SK-N-SH treated with all-trans-retinoic acid at 6 μM for 48 hours (cell line): ENCODE measurements around the gene SKI.
"Not testable (repeated sequence)": the region's sequence is repeated elsewhere in the genome, so short reads cannot be mapped to it uniquely, and the experiment has no call there.

ENCODE experiments used
- ATAC-seq: fragments of 200-7000 bp; cut with Tn5 transposase; 3 replicates; pipeline ENCODE4 v1.9.1; 2020; ENCODE audit warnings: mild to moderate bottlenecking, moderate library complexity
- ARNTL ChIP-seq: fragments of 450-650 bp; formaldehyde crosslinking; IDR thresholded peaks from 2 replicates; pipeline ENCODE4 v1.5.0; 2020; ENCODE audit warnings: low read depth, mild to moderate bottlenecking, moderate library complexity, borderline replicate concordance
- BACH2 ChIP-seq: fragments of 250-450 bp; sonication (Bioruptor Pico); IDR thresholded peaks from 2 replicates; pipeline ENCODE4 v1.9.0; 2021; ENCODE audit warnings: mild to moderate bottlenecking, borderline replicate concordance
- CREB5 ChIP-seq: fragments of 250-450 bp; sonication (Bioruptor Pico); IDR thresholded peaks from 2 replicates; pipeline ENCODE4 v1.5.1; 2020; ENCODE audit warnings: low read depth, mild to moderate bottlenecking, moderate library complexity
- CSDC2 ChIP-seq: fragments of 250-450 bp; sonication (Bioruptor Pico); IDR thresholded peaks from 2 replicates; pipeline ENCODE4 v1.5.0; 2020; ENCODE audit warnings: mild to moderate bottlenecking, moderate library complexity
- ESRRG ChIP-seq: fragments of 250-450 bp; sonication (Bioruptor Pico); IDR thresholded peaks from 2 replicates; pipeline ENCODE4 v1.6.1; 2021; ENCODE audit warnings: mild to moderate bottlenecking
- GLIS3 ChIP-seq: fragments of 250-450 bp; sonication (Bioruptor Pico); IDR thresholded peaks from 2 replicates; pipeline ENCODE4 v1.5.0; 2020; ENCODE audit warnings: mild to moderate bottlenecking, moderate library complexity
- ISL1 ChIP-seq: fragments of 250-450 bp; sonication (Bioruptor Pico); IDR thresholded peaks from 2 replicates; pipeline ENCODE4 v2.1.2; 2022; ENCODE audit warnings: mild to moderate bottlenecking, moderate library complexity
- OSR1 ChIP-seq: fragments of 250-450 bp; sonication (Bioruptor Pico); IDR thresholded peaks from 2 replicates; pipeline ENCODE4 v1.8.0; 2022; ENCODE audit warnings: moderate library complexity, mild to moderate bottlenecking, inconsistent platforms
- POU6F1 ChIP-seq: fragments of 250-450 bp; sonication (Bioruptor Pico); IDR thresholded peaks from 2 replicates; pipeline ENCODE4 v1.8.0; 2021; ENCODE audit warnings: low read depth, mild to moderate bottlenecking, moderate library complexity, borderline replicate concordance
- PPARA ChIP-seq: fragments of 250-450 bp; sonication (Bioruptor Pico); IDR thresholded peaks from 2 replicates; pipeline ENCODE4 v1.5.0; 2020; ENCODE audit warnings: mild to moderate bottlenecking, borderline replicate concordance
- RARB ChIP-seq: fragments of 250-450 bp; sonication (Bioruptor Pico); IDR thresholded peaks from 2 replicates; pipeline ENCODE4 v1.8.0; 2021; ENCODE audit warnings: mild to moderate bottlenecking, moderate library complexity
- SNAI2 ChIP-seq: fragments of 250-450 bp; sonication (Bioruptor Pico); IDR thresholded peaks from 2 replicates; pipeline ENCODE4 v1.5.0; 2020; ENCODE audit warnings: mild to moderate bottlenecking, moderate library complexity
- TCF4 ChIP-seq: fragments of 250-450 bp; sonication (Bioruptor Pico); IDR thresholded peaks from 2 replicates; pipeline ENCODE4 v1.8.0; 2021; ENCODE audit warnings: mild to moderate bottlenecking, moderate library complexity, borderline replicate concordance
- TOX ChIP-seq: fragments of 250-450 bp; sonication (Bioruptor Pico); IDR thresholded peaks from 2 replicates; pipeline ENCODE4 v1.8.0; 2021; ENCODE audit warnings: mild to moderate bottlenecking, moderate library complexity, borderline replicate concordance
- ZFP3 ChIP-seq: fragments of 250-450 bp; sonication (Bioruptor Pico); IDR thresholded peaks from 2 replicates; pipeline ENCODE4 v1.5.0; 2020; ENCODE audit warnings: mild to moderate bottlenecking, moderate library complexity
- ZNF565 ChIP-seq: fragments of 450-650 bp; formaldehyde crosslinking; conservative IDR thresholded peaks from 2 replicates; pipeline ENCODE4 v1.5.0; 2020; ENCODE audit warnings: low read depth, mild to moderate bottlenecking, moderate library complexity
- ZNF70 ChIP-seq: fragments of 450-650 bp; formaldehyde crosslinking; IDR thresholded peaks from 2 replicates; pipeline ENCODE4 v1.5.0; 2020; ENCODE audit warnings: mild to moderate bottlenecking, moderate library complexity
- ZNF8 ChIP-seq: fragments of 450-650 bp; formaldehyde crosslinking; IDR thresholded peaks from 2 replicates; pipeline ENCODE4 v1.5.0; 2020; ENCODE audit warnings: mild to moderate bottlenecking, moderate library complexity
- TF ChIP-seq, protein P1 (sequence below): fragments of 250-450 bp; sonication (Bioruptor Pico); IDR thresholded peaks from 2 replicates; pipeline ENCODE4 v1.5.1; 2021; ENCODE audit warnings: mild to moderate bottlenecking, moderate library complexity
- TF ChIP-seq, protein P2 (sequence below): fragments of 250-450 bp; sonication (Bioruptor Pico); IDR thresholded peaks from 2 replicates; pipeline ENCODE4 v1.8.0; 2020; ENCODE audit warnings: mild to moderate bottlenecking, moderate library complexity, borderline replicate concordance
- TF ChIP-seq, protein P3 (sequence below): fragments of 250-450 bp; sonication (Bioruptor Pico); IDR thresholded peaks from 2 replicates; pipeline ENCODE4 v1.5.0; 2020; ENCODE audit warnings: mild to moderate bottlenecking, moderate library complexity

SKI gene

DNA sequence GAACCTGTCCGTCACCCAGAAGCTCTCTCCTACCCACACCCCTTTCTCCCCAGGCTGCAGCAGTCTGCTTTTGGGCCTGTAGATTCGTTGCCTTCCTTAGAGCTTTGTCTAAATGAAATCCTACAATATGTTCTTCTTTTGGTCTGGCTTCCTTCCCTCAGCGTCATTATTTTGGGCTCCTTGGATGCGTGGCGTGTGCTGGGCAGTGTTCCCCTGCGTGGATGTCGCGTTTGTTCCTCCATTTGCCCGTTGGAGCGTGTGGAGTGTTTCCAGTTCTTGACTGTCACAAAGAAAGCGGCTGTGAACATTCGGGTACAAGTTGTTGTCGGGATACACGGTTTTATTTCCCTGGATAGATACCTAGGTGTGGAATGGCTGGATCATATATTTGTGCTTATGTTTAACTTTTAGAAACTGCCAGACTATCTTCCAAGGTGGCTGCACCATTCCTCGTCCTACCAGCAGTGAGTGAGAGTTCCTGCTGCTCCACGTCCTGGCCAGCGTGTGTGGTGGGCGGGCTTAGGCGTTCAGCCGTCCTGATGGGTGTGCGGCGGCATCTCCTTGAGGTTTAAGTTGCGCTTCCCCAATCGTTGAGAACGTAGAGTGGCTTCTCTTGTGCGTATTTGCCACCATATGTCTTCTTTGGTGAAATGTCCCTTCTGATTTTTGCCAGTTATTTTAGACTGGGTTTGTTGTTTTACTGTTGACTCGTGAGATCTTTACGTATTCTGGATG, 31.7 kb downstream of the SKI start:
- ATAC-seq, result no peak
- TF ChIP-seq SNAI2 (CRISPR knock-in tag), result no peak
- no peak for TF ChIP-seq TOX (CRISPR knock-in tag)
- TF ChIP-seq CSDC2, result no peak
- no peak for TF ChIP-seq ZNF8 (CRISPR knock-in tag)
- no peak for TF ChIP-seq OSR1 (CRISPR knock-in tag)
- TF ChIP-seq, protein P1, sequence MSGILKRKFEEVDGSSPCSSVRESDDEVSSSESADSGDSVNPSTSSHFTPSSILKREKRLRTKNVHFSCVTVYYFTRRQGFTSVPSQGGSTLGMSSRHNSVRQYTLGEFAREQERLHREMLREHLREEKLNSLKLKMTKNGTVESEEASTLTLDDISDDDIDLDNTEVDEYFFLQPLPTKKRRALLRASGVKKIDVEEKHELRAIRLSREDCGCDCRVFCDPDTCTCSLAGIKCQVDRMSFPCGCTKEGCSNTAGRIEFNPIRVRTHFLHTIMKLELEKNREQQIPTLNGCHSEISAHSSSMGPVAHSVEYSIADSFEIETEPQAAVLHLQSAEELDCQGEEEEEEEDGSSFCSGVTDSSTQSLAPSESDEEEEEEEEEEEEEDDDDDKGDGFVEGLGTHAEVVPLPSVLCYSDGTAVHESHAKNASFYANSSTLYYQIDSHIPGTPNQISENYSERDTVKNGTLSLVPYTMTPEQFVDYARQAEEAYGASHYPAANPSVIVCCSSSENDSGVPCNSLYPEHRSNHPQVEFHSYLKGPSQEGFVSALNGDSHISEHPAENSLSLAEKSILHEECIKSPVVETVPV (CRISPR knock-in tag), result no peak
- no peak for TF ChIP-seq ZNF70 (CRISPR knock-in tag)
- TF ChIP-seq CREB5 (CRISPR knock-in tag), result no peak
- TF ChIP-seq, protein P2, sequence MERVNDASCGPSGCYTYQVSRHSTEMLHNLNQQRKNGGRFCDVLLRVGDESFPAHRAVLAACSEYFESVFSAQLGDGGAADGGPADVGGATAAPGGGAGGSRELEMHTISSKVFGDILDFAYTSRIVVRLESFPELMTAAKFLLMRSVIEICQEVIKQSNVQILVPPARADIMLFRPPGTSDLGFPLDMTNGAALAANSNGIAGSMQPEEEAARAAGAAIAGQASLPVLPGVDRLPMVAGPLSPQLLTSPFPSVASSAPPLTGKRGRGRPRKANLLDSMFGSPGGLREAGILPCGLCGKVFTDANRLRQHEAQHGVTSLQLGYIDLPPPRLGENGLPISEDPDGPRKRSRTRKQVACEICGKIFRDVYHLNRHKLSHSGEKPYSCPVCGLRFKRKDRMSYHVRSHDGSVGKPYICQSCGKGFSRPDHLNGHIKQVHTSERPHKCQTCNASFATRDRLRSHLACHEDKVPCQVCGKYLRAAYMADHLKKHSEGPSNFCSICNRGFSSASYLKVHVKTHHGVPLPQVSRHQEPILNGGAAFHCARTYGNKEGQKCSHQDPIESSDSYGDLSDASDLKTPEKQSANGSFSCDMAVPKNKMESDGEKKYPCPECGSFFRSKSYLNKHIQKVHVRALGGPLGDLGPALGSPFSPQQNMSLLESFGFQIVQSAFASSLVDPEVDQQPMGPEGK, result no peak
- TF ChIP-seq BACH2 (CRISPR knock-in tag), result no peak
- no peak for TF ChIP-seq ZNF565 (CRISPR knock-in tag)
- no peak for TF ChIP-seq RARB (CRISPR knock-in tag)
- no peak for TF ChIP-seq ISL1 (CRISPR knock-in tag)
- no peak for TF ChIP-seq ARNTL (CRISPR knock-in tag)
- TF ChIP-seq PPARA, result no peak
- no peak for TF ChIP-seq TCF4 (CRISPR knock-in tag)
- TF ChIP-seq ESRRG (CRISPR knock-in tag), result no peak
- no peak for TF ChIP-seq GLIS3 (CRISPR knock-in tag)

DNA sequence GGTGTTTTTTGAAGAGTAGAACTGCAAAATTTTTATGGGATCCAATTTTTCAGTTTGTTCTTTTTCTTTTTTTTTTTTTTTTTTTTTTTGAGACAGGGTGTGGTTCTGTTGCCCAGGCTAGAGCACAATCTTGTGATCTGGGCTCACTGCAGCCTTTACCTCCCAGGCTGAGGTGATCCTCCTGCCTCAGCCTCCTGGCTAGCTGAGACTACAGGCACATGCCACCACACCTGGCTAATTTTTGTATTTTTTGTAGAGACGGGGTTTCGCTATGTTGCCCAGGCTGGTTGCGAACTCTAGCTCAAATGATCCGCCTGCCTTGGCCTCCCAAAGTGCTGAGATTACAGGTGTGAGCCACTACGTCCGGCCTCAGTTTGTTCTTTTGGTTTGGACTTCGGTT, 32.4 kb downstream of the SKI start:
- not testable (repeated sequence) for ATAC-seq

DNA sequence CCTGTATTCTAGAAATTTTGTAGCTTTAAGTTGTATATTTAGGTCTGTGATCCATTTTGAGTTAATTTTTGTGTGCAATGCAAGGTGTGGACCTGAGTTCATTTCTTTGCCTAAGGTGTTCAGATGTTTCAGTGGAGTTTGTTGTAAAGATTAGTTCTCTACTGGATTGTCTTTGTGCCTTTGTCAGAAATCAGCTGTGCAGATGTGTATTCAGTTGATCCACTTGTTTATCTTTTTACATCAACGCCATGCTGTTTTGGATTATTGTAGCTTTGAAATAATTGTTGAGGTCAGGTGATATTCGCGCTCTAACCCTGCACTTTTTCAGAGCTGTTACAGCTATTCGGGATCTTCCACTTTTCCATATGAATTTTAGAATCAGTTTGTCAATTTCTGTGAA, 32.8 kb downstream of the SKI start:
- ATAC-seq, result no peak
- no peak for TF ChIP-seq SNAI2 (CRISPR knock-in tag)
- no peak for TF ChIP-seq BACH2 (CRISPR knock-in tag)
- no peak for TF ChIP-seq ZNF8 (CRISPR knock-in tag)
- no peak for TF ChIP-seq RARB (CRISPR knock-in tag)
- TF ChIP-seq, protein P3, sequence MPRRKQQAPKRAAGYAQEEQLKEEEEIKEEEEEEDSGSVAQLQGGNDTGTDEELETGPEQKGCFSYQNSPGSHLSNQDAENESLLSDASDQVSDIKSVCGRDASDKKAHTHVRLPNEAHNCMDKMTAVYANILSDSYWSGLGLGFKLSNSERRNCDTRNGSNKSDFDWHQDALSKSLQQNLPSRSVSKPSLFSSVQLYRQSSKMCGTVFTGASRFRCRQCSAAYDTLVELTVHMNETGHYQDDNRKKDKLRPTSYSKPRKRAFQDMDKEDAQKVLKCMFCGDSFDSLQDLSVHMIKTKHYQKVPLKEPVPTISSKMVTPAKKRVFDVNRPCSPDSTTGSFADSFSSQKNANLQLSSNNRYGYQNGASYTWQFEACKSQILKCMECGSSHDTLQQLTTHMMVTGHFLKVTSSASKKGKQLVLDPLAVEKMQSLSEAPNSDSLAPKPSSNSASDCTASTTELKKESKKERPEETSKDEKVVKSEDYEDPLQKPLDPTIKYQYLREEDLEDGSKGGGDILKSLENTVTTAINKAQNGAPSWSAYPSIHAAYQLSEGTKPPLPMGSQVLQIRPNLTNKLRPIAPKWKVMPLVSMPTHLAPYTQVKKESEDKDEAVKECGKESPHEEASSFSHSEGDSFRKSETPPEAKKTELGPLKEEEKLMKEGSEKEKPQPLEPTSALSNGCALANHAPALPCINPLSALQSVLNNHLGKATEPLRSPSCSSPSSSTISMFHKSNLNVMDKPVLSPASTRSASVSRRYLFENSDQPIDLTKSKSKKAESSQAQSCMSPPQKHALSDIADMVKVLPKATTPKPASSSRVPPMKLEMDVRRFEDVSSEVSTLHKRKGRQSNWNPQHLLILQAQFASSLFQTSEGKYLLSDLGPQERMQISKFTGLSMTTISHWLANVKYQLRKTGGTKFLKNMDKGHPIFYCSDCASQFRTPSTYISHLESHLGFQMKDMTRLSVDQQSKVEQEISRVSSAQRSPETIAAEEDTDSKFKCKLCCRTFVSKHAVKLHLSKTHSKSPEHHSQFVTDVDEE, result no peak
- TF ChIP-seq OSR1 (CRISPR knock-in tag), result no peak
- TF ChIP-seq ZNF565 (CRISPR knock-in tag), result no peak
- no peak for TF ChIP-seq ZFP3 (CRISPR knock-in tag)
- TF ChIP-seq PPARA, result no peak
- no peak for TF ChIP-seq TCF4 (CRISPR knock-in tag)
- TF ChIP-seq POU6F1 (CRISPR knock-in tag), result no peak
- TF ChIP-seq CREB5 (CRISPR knock-in tag), result no peak

- not testable (repeated sequence) for ATAC-seq
Observed at GRCh38 chr1:2261476-2262395, 33.6 kb downstream of the SKI start.
